AG09319 (cell line): ENCODE results near the gene HECTD2.
A peak's percentile ranks its signal among the peaks of the same experiment; 100 is the strongest.
"Not testable (repeated sequence)": the region's sequence is repeated elsewhere in the genome, so short reads cannot be mapped to it uniquely, and the experiment has no call there.

Experiments
- DNase-seq: peaks from one replicate; pipeline ENCODE4 v3.0.0-alpha.2; 2010; ENCODE audit warnings: low read depth; ENCODE audit errors: extremely low read depth
- CTCF ChIP-seq: IDR thresholded peaks from 2 replicates; pipeline ENCODE4 v1.5.1; 2011; ENCODE audit warnings: low read depth, mild to moderate bottlenecking, inconsistent platforms, low read length, moderate library complexity

HECTD2 gene

DNA sequence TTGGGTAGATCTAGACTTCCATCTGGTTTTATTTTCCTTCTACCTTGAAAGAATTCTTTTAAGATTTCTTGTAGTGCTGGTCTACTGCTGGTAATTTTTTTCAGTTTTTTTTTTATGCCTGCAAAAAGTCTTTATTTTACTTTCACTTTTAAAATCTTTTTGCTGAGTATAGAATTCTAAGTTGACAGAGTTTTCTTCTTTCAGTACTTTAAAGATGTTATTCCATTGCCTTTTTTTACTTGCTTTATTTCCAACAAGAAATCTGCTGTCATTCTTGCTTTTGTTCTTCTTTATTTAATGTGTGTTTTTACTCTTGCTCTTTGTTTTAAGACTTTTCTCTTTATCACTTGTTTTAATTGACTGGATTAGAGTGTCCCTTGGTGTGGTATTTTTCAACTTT is 36.1 kb upstream of the HECTD2 start:
- no peak for DNase-seq
- TF ChIP-seq CTCF, result no peak

GRCh38 chr10:91378061-91378460 is 32.1 kb upstream of the HECTD2 start:
- TF ChIP-seq CTCF, result no peak

GRCh38 chr10:91380873-91381256 is 29.3 kb upstream of the HECTD2 start:
- no peak for DNase-seq
- no peak for TF ChIP-seq CTCF

More at GRCh38 chr10:91378061-91378460, 32.1 kb upstream of the HECTD2 start:
- DNase-seq, result no peak

DNA sequence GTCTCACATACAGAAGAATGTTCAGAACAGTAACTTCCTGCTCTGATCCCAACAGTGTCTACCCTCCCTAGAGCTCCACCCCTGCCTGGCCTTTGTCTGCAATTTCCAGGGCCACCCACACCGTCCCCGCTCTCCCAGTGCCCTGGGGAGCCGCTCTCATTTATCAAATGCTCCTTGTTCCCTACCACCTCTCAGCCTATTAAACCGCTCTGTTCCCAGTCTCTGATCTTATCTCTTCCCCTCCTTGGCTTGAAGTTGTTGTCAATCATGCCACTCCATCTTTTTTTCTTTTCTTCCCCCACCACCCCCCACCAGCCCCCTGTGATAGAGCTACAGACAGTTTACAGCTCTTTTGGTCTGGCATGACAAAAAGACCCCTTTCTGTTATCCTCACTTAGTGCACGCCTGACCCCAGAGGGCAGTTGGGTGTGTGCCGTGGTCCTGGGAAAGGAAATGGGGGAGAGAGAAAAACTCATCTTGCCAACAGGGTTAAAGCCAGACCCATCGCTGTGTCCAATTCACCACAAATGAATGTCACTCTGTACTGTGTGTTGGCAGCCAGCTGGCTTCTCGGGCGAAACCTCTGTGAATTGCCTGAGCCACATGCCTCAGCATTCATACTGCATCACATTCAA is 28.8 kb upstream of the HECTD2 start:
- TF ChIP-seq CTCF, result no peak
- no peak for DNase-seq

DNA sequence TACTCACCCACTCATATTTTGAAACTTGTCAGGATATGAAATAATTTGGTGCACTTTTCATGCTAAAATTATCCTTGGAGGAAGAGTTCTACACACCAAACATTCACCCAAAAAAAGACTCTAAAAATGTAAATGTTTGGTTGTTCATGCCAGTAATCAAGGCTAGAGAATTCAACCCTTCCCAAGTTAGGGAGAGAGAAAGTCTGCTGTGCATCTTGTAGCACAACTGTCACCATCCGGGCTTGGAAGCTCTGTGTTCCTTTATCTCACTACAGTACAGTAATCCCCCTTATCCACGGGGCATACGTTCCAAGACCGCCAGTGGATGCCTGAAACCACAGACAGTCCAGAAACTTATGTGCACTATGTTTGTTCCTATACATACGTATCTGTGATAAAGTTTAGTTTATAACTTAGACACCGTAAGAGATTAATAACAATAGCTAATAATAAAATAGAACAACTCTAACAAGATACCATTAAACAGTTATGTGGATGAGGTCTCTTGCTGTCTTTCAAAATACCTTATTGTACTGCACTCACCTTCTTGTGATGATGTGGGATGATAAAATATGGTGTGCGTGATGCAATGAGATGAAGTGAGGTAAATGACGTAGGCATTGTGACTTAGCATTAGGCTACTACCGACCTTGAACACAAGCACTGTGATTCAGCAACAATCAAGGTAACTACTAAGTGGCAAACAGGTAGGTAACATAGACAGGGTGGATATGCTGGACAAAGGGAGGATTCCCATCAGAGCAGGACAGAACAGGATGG is 24.6 kb upstream of the HECTD2 start:
- TF ChIP-seq CTCF, result no peak
- DNase-seq, result no peak

DNA sequence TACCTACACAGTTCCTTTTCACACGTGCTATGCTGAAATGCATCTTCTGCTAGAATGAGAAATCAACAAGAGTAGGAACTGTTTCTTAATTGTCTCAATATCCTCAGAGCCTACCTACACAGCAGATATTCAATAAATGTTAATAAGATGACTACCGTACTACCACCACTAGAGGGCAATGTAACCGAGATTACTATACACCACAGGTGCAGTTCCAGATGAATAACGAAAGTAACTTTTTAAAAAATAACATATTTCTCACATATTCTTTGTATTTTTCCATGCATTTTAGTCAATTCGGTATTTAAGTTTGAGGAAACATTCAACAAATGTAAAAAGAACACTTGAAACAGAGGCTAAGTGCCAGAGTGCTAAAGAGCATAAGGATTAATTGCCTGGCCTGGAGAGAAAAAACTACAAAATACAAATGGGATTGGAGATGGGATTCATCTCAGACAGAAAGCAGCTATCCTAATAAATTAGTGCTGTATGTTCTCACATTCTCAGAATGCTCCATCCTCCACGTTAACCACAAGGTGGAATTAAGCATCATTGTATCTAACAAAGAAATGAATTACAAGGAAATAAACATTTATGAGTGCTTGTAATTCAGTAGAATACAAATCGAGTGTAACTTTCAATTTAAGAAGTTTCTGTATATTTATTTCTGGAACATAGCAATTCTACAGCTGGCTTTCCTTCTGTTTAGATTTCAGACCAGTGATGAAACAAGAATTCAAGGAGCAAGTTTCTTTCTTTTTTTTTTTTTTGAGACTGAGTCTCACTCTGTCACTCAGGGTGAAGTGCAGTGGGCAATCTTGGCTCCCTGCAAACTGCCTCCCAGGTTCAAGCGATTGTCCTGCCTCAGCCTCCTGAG is 20.3 kb upstream of the HECTD2 start:
- no peak for DNase-seq
- peak; percentile 47 for TF ChIP-seq CTCF

DNA sequence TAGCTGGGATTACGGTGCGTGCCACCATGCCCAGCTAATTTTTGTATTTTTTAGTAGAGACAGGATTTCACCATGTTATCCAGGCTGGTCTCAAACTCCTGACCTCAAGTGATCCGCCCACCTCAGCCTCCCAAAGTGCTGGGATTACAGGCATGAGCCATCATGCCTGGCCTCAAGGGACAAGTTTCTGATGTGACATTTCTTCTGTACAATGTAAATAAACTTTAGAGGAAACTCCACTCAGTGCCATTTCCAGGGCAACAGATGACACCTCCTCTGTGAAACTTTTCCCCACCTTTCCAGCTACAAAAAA is 19.7 kb upstream of the HECTD2 start:
- not testable (repeated sequence) for DNase-seq
